Stimulated activated CD8-positive, alpha-beta memory T cell treated with anti-CD3 and anti-CD28 coated beads, Interleukin-15, amount 100 ng/mL, for 48 hours (primary cell): ENCODE measurements around the gene HCN4.
A peak's percentile ranks its signal among the peaks of the same experiment; 100 is the strongest.
"Not testable (repeated sequence)": the region's sequence is repeated elsewhere in the genome, so short reads cannot be mapped to it uniquely, and the experiment has no call there.

Experiments used
- DNase-seq, 2 donors: peaks; one replicate each; pipeline ENCODE4 v3.0.0-alpha.2; 2020; ENCODE audit warnings: low read depth in 2 of 2

Gene HCN4

GRCh38 chr15:73326157-73326556, 42.6 kb downstream of the HCN4 start:
- DNase-seq, result no peak

GRCh38 chr15:73325191-73325861, 43.4 kb downstream of the HCN4 start:
- peak in 1 of 2 donors; percentile 10 for DNase-seq

- no peak for DNase-seq
Measured at GRCh38 chr15:73324496-73325170, 44.1 kb downstream of the HCN4 start.

GRCh38 chr15:73323956-73324355, 44.8 kb downstream of the HCN4 start:
- DNase-seq, result no peak

- no peak for DNase-seq
Measured at GRCh38 chr15:73323374-73323955, 45.3 kb downstream of the HCN4 start.

- DNase-seq, result no peak
Measured at GRCh38 chr15:73322665-73323373, 45.9 kb downstream of the HCN4 start.

- no peak for DNase-seq
Measured at GRCh38 chr15:73321496-73322450, 47.0 kb downstream of the HCN4 start.

GRCh38 chr15:73320619-73321180, 48.1 kb downstream of the HCN4 start:
- DNase-seq, result no peak

GRCh38 chr15:73319460-73320245, 49.1 kb downstream of the HCN4 start:
- no peak for DNase-seq

- DNase-seq, result peak in 1 of 2 donors; percentile 20
Measured at GRCh38 chr15:73318463-73319351, 50.1 kb downstream of the HCN4 start.

- no peak for DNase-seq
Measured at GRCh38 chr15:73317651-73318462, 50.9 kb downstream of the HCN4 start.

- no peak for DNase-seq
Measured at GRCh38 chr15:73313861-73314260, 54.9 kb downstream of the HCN4 start.

GRCh38 chr15:73308305-73308704, 60.5 kb downstream of the HCN4 start:
- no peak for DNase-seq

GRCh38 chr15:73305331-73306211, 63.2 kb downstream of the HCN4 start:
- DNase-seq, result no peak

- DNase-seq, result no peak
Measured at GRCh38 chr15:73303636-73304035, 65.1 kb downstream of the HCN4 start.

GRCh38 chr15:73300286-73300685, 68.5 kb downstream of the HCN4 start:
- DNase-seq, result not testable (repeated sequence)

- no peak for DNase-seq
Measured at GRCh38 chr15:73298522-73299245, 70.1 kb downstream of the HCN4 start.
